RWPE1 (cell line): Measurements from ENCODE around the gene ZNF678.

Experiments used
- CTCF ChIA-PET: fragments of 350-600 bp; sonication (Branson Sonifier 250); formaldehyde crosslinking; extraction: SDS; loops from one replicate; lab custom pipeline; 2021; lab: Yijun Ruan, JAX
- POLR2A ChIA-PET: fragments of 400-600 bp; formaldehyde crosslinking; extraction: SDS; loops from one replicate; lab custom pipeline; 2020; ENCODE audit warnings: antibody characterized with exemption; ENCODE audit not compliant: low non-redundant PET; lab: Yijun Ruan, JAX
- DNase-seq: peaks from one replicate; pipeline ENCODE4 v3.0.0; 2012; ENCODE audit warnings: low spot score
- H3K27ac ChIP-seq: fragments of 450-650 bp; 2 replicates; pipeline ENCODE4 v1.5.1; 2017
- CTCF ChIP-seq: fragments of 450-650 bp; conservative IDR thresholded peaks from 2 replicates; pipeline ENCODE4 v1.5.1; 2017; ENCODE audit warnings: low read depth, mild to moderate bottlenecking

The ZNF678 gene

GRCh38 chr1:227613526-227613925 is 50.2 kb downstream of the ZNF678 start:
- CTCF ChIA-PET: no interaction called here
- DNase-seq: no peak
- H3K27ac ChIP-seq: no peak overlapping the region
- POLR2A ChIA-PET: no interaction called here
- TF ChIP-seq CTCF: no peak

DNA sequence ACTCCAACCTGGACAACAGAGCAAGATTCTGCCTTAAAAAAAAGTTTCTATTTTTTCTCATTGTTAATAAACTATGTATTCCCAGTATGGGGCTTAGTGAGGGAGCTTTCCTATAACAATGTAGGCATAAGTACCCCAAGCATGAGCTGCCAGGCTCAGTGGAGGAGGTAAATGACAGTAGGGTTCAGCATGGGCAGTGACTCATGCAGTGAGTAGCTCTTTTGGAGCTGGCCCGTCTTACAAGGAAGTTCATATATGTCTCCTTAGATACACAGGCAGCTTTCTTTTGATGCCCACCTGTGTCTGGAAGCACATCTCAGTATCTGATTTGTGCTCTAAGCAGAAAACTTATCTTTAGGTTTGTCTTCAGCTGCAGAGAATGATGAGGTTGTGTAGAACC is 57.9 kb downstream of the ZNF678 start:
- no peak for TF ChIP-seq CTCF
- CTCF ChIA-PET: interaction anchor here (0.6 kb wide), 1 partner anchor 11 kb away, joined by 3 read pairs; no protein-coding TSS in a partner anchor
- POLR2A ChIA-PET: no interaction called here
- DNase-seq: no peak
- no peak overlapping the region for H3K27ac ChIP-seq

DNA sequence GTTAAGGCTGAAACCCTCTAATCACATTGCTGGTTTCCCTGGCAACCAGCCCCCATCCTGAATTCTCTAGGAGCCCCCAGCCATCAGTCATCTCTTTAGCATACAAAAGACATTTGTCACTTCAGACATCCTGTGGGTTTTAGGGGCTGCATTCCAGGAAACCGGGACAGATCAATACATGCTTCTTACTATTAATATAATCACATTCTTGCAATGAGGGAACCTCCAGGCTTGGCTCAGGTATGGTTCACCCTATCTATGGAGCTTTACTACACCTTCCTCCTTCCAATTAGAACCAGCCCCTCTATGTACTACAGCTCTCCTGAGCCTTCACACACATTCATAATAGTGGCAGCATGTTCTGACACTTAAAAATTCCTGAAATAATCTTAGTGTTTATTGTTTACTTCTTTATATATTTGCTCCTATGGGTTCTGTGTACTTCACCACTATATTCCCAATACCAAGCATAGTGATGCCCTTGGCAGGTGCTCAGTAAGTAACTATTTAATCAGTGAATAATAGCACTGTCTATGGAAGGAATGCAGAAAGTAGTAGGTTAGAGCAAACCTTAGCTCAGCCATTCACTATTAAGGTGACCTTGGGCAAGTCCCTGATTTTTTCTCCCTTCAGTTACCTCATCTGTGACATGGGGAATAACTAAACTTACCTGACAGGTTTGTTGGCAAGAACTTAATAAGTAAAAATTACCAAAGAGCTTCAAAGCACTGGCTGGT is 59.6 kb downstream of the ZNF678 start:
- H3K27ac ChIP-seq: no peak overlapping the region
- CTCF ChIA-PET: no interaction called here
- DNase-seq: no peak
- POLR2A ChIA-PET: no interaction called here
- no peak for TF ChIP-seq CTCF

GRCh38 chr1:227632325-227632724 is 69.0 kb downstream of the ZNF678 start:
- POLR2A ChIA-PET: no interaction called here
- CTCF ChIA-PET: no interaction called here
- no peak for TF ChIP-seq CTCF
- no peak overlapping the region for H3K27ac ChIP-seq
- no peak for DNase-seq

- ChIA-PET CTCF (no interaction called here), POLR2A (no interaction called here)
- DNase-seq: no peak
- H3K27ac ChIP-seq: no peak overlapping the region
- no peak for TF ChIP-seq CTCF
Observed at GRCh38 chr1:227635596-227635995, 72.2 kb downstream of the ZNF678 start.

DNA sequence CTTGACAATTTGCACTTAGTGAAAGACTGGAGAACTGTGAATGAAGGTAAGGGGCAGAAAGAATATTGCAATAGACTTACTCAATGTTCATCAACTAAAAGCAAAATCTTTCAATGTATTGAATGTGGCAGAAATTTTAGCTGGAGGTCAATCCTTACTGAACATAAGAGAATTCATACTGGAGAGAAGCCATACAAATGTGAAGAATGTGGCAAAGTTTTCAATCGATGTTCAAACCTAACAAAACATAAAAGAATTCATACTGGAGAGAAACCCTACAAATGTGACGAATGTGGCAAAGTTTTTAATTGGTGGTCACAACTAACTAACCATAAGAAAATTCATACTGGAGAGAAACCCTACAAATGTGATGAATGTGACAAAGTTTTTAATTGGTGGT is 91.1 kb downstream of the ZNF678 start:
- no peak overlapping the region for H3K27ac ChIP-seq
- CTCF ChIA-PET: no interaction called here
- TF ChIP-seq CTCF: no peak
- DNase-seq: no peak
- POLR2A ChIA-PET: no interaction called here
